ENCODE results near the gene ACOXL. TPM values are rescaled to one million over a fixed set of nuclear protein-coding genes. Genes with fewer than 3 reads are reported as not detected.

The ACOXL gene
- total and polyA plus RNA-seq, 2 donors (not counting 3 experiments of a cell fraction or from before 2014, with no cell fraction given) = not detected

DNA sequence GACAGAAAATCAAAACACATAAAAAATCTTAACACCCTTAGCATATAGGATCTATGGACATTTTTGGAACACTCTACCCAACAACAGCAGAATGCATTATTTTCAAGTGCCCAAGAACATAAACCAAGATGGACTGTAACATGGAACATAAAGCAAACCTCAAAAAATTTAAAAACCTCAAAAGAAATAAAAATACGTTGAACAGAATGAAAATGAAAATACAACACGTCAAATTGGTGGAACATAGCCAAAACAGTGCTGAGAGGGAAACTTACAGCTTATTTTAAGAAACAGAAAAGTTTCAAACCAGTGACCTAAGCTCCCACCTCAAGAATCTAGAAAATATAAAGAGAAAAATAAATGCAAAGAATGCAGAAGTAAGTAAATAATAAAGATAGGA lies 330.0 kb downstream of the ACOXL start:
- H3K9me1 ChIP-seq (replicated peaks; ENCODE audit: control insufficient read depth, extremely low read depth, insufficient read depth, low read length) = no peaks in the 10 kb centered on the region
- no peak overlapping the region for H3K27ac ChIP-seq (ENCODE audit: insufficient read depth, low read depth, low read length)
- no peaks in the 10 kb centered on the region for H3K79me2 ChIP-seq (ENCODE audit: control insufficient read depth, insufficient read depth, low read length)
- intact Hi-C loops (cut with micrococcal nuclease) = no loop called here
- CTCF ChIA-PET = no interaction called here
- no peaks in the 10 kb centered on the region for H3K9me3 ChIP-seq (replicated peaks; ENCODE audit: control insufficient read depth, insufficient read depth, low read length)
- no peaks in the 10 kb centered on the region for H4K20me1 ChIP-seq (replicated peaks; ENCODE audit: control insufficient read depth, extremely low read depth, insufficient read depth, low read length)
- no peak overlapping the region for H2AFZ ChIP-seq (ENCODE audit: low read depth, low read length)
- H3K4me3 ChIP-seq (replicated peaks in 1 of 3; ENCODE audit: insufficient read depth in 1 of 3, low read depth in 1 of 3, low read length in 3 of 3) = no peak overlapping the region
- no peak for DNase-seq (ENCODE audit: low read depth, low spot score)
- no peak overlapping the region for H3K4me2 ChIP-seq (ENCODE audit: insufficient read depth, low read length)
- H3K27me3 ChIP-seq (ENCODE audit: control insufficient read depth in 2 of 2, insufficient read depth in 2 of 2, low read length in 2 of 2) = peaks cover 0 to 13% of the 10 kb centered on the region in 2 experiments
- BruUV-seq (replicated peaks) = no TSS peak
- TF ChIP-seq POLR2AphosphoS5 (IDR thresholded peaks at IDR 0.05; ENCODE audit: insufficient read depth, low read depth, low read length) = no peak
- TF ChIP-seq, protein P1, sequence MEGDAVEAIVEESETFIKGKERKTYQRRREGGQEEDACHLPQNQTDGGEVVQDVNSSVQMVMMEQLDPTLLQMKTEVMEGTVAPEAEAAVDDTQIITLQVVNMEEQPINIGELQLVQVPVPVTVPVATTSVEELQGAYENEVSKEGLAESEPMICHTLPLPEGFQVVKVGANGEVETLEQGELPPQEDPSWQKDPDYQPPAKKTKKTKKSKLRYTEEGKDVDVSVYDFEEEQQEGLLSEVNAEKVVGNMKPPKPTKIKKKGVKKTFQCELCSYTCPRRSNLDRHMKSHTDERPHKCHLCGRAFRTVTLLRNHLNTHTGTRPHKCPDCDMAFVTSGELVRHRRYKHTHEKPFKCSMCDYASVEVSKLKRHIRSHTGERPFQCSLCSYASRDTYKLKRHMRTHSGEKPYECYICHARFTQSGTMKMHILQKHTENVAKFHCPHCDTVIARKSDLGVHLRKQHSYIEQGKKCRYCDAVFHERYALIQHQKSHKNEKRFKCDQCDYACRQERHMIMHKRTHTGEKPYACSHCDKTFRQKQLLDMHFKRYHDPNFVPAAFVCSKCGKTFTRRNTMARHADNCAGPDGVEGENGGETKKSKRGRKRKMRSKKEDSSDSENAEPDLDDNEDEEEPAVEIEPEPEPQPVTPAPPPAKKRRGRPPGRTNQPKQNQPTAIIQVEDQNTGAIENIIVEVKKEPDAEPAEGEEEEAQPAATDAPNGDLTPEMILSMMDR (IDR thresholded peaks at IDR 0.05; ENCODE audit: extremely low read depth in 1 of 2, insufficient read depth in 1 of 2, low read depth in 1 of 2, low read length in 2 of 2) = no peak
- TF ChIP-seq JUN (IDR thresholded peaks at IDR 0.05; ENCODE audit: borderline replicate concordance, insufficient read depth, insufficient read length, low read depth) = no peak
- TF ChIP-seq POLR2A (IDR thresholded peaks at IDR 0.05; ENCODE audit: low read depth, low read length) = no peak
- TF ChIP-seq EZH2 (IDR thresholded peaks at IDR 0.05; ENCODE audit: borderline replicate concordance, low read depth, low read length, severe bottlenecking) = no peak
- no peak for TF ChIP-seq GATA2 (IDR thresholded peaks at IDR 0.05; ENCODE audit: insufficient read depth, insufficient read length, low read depth, low read length)
- TF ChIP-seq FOS (IDR thresholded peaks at IDR 0.05; ENCODE audit: borderline replicate concordance, insufficient read depth, low read length) = no peak
- no peak for TF ChIP-seq MAX (IDR thresholded peaks at IDR 0.05; ENCODE audit: insufficient read depth, insufficient read length)
- no peak for TF ChIP-seq MYC (IDR thresholded peaks at IDR 0.05; ENCODE audit: low read depth, low read length)
- no peaks in the 10 kb centered on the region for H3K36me3 ChIP-seq (ENCODE audit: control insufficient read depth in 2 of 2, extremely low read depth in 1 of 2, insufficient read depth in 2 of 2, low read length in 2 of 2)
- no peak for FAIRE-seq
- POLR2A ChIA-PET = no interaction called here
- dilution Hi-C loops (cut with MboI; ENCODE audit: extremely low pct_ligation_motif_present, low sequenced_read_pairs) = no loop called here
- H3K4me1 ChIP-seq (ENCODE audit: control insufficient read depth, extremely low read depth, insufficient read depth, low read length) = no peaks in the 10 kb centered on the region
- no peak overlapping the region for H3K9ac ChIP-seq (replicated peaks; ENCODE audit: extremely low read depth, insufficient read depth, low read length)
